ENCODE data around the gene FBXO15. TPM values are rescaled to one million over a fixed set of nuclear protein-coding genes. Genes with fewer than 3 reads are reported as not detected.

The FBXO15 gene
- total and polyA plus RNA-seq, 2 donors (not counting 3 experiments of a cell fraction or from before 2014, with no cell fraction given): not detected

DNA sequence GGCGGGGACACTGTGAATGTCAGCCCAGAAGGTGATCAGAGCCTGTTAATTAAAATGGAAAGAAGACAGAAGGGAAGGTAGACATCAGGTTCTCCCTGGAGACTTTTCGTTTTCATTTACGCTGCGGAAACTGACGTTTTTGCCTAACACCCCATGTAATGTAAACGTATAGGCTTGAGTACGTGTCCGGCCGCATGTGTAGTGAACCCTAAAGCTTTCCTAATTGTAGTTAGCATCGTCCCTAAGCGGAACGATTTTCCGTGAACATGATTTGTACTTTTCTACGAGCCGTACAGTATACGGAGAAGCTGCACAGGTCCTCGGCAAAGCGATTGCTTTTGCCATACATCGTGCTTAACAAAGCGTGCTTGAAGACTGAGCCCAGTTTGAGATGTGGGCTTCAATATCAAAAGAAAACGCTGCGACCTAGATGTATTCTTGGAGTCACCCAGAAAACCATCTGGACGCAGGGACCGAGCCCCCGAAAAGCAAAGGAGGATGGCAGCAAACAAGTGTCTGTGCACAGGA, 973 bp upstream of the FBXO15 start:
- intact Hi-C loops (cut with micrococcal nuclease): loop anchor here (1.0 to 2.0 kb wide), 2 partner anchors 348 to 448 kb away; partner anchors contain the start of genes CNDP2 and ZNF407
- H3K79me2 ChIP-seq (ENCODE audit: control insufficient read depth, insufficient read depth, low read length): peaks cover 51% of the 10 kb centered on the region
- ChIA-PET POLR2A (no interaction called here), CTCF (no interaction called here)
- dilution Hi-C loops (cut with MboI; ENCODE audit: extremely low pct_ligation_motif_present, low sequenced_read_pairs): no loop called here
- TSS peak; percentile 79 for BruUV-seq (replicated peaks)
- no peaks in the 10 kb centered on the region for H3K9me1 ChIP-seq (replicated peaks; ENCODE audit: control insufficient read depth, extremely low read depth, insufficient read depth, low read length)
- peak overlapping the region; percentile 81 for H2AFZ ChIP-seq (ENCODE audit: low read depth, low read length)
- peak overlapping the region; percentile 90 for H3K4me2 ChIP-seq (ENCODE audit: insufficient read depth, low read length)
- FAIRE-seq: no peak
- H3K4me3 ChIP-seq (replicated peaks in 1 of 3; ENCODE audit: insufficient read depth in 1 of 3, low read depth in 1 of 3, low read length in 3 of 3): peak overlapping the region; percentile 79 to 95 (median 85)
- no peak for DNase-seq (ENCODE audit: low read depth, low spot score)
- peak overlapping the region; percentile 95 for H3K9ac ChIP-seq (replicated peaks; ENCODE audit: extremely low read depth, insufficient read depth, low read length)
- no peak for TF ChIP-seq JUN (IDR thresholded peaks at IDR 0.05; ENCODE audit: borderline replicate concordance, insufficient read depth, insufficient read length, low read depth)
- TF ChIP-seq POLR2A (IDR thresholded peaks at IDR 0.05; ENCODE audit: low read depth, low read length): no peak
- TF ChIP-seq MAX (IDR thresholded peaks at IDR 0.05; ENCODE audit: insufficient read depth, insufficient read length): no peak
- TF ChIP-seq GATA2 (IDR thresholded peaks at IDR 0.05; ENCODE audit: insufficient read depth, insufficient read length, low read depth, low read length): no peak
- TF ChIP-seq, protein P1, sequence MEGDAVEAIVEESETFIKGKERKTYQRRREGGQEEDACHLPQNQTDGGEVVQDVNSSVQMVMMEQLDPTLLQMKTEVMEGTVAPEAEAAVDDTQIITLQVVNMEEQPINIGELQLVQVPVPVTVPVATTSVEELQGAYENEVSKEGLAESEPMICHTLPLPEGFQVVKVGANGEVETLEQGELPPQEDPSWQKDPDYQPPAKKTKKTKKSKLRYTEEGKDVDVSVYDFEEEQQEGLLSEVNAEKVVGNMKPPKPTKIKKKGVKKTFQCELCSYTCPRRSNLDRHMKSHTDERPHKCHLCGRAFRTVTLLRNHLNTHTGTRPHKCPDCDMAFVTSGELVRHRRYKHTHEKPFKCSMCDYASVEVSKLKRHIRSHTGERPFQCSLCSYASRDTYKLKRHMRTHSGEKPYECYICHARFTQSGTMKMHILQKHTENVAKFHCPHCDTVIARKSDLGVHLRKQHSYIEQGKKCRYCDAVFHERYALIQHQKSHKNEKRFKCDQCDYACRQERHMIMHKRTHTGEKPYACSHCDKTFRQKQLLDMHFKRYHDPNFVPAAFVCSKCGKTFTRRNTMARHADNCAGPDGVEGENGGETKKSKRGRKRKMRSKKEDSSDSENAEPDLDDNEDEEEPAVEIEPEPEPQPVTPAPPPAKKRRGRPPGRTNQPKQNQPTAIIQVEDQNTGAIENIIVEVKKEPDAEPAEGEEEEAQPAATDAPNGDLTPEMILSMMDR (IDR thresholded peaks at IDR 0.05; ENCODE audit: extremely low read depth in 1 of 2, insufficient read depth in 1 of 2, low read depth in 1 of 2, low read length in 2 of 2): no peak
- no peak for TF ChIP-seq POLR2AphosphoS5 (IDR thresholded peaks at IDR 0.05; ENCODE audit: insufficient read depth, low read depth, low read length)
- no peak for TF ChIP-seq MYC (IDR thresholded peaks at IDR 0.05; ENCODE audit: low read depth, low read length)
- TF ChIP-seq FOS (IDR thresholded peaks at IDR 0.05; ENCODE audit: borderline replicate concordance, insufficient read depth, low read length): no peak
- TF ChIP-seq EZH2 (IDR thresholded peaks at IDR 0.05; ENCODE audit: borderline replicate concordance, low read depth, low read length, severe bottlenecking): no peak
- no peaks in the 10 kb centered on the region for H3K36me3 ChIP-seq (ENCODE audit: control insufficient read depth in 2 of 2, extremely low read depth in 1 of 2, insufficient read depth in 2 of 2, low read length in 2 of 2)
- no peaks in the 10 kb centered on the region for H4K20me1 ChIP-seq (replicated peaks; ENCODE audit: control insufficient read depth, extremely low read depth, insufficient read depth, low read length)
- H3K4me1 ChIP-seq (ENCODE audit: control insufficient read depth, extremely low read depth, insufficient read depth, low read length): peaks cover 17% of the 10 kb centered on the region
- H3K27me3 ChIP-seq (ENCODE audit: control insufficient read depth in 2 of 2, insufficient read depth in 2 of 2, low read length in 2 of 2): no peaks in the 10 kb centered on the region
- H3K9me3 ChIP-seq (replicated peaks; ENCODE audit: control insufficient read depth, insufficient read depth, low read length): no peaks in the 10 kb centered on the region
- H3K27ac ChIP-seq (ENCODE audit: insufficient read depth, low read depth, low read length): peak overlapping the region; percentile 45
